IMR-90 (cell line): ENCODE measurements around the gene HNMT. TPM values are rescaled to one million over a fixed set of nuclear protein-coding genes. Genes with fewer than 3 reads are reported as not detected.

ENCODE experiments used
- ATAC-seq: fragments of 200-7000 bp; cut with Tn5 transposase; 2 replicates; pipeline ENCODE4 v1.9.1; 2020; ENCODE audit warnings: low read depth, mild to moderate bottlenecking, moderate library complexity
- BruUV-seq: library from RNA; stranded (reverse); fragments of 400-500 nt; replicated peaks from 2 replicates; lab custom pipeline; 2021; lab: Mats Ljungman, UMichigan
- CTCF ChIA-PET: fragments of 300-600 bp; formaldehyde crosslinking; extraction: SDS; loops from one replicate; lab custom pipeline; 2021; ENCODE audit warnings: antibody characterized with exemption; lab: Yijun Ruan, JAX
- POLR2A ChIA-PET: fragments of 300-600 bp; sonication (Branson Sonifier 250); formaldehyde crosslinking; loops from one replicate; lab custom pipeline; 2022; ENCODE audit warnings: antibody characterized with exemption; ENCODE audit not compliant: unreplicated experiment; lab: Charles Lee
- DNase-seq: peaks from one replicate; pipeline ENCODE4 v3.0.0; 2013
- H2AFZ ChIP-seq: replicated peaks from 2 replicates; pipeline ENCODE3; 2013; ENCODE audit warnings: low read length, mild to moderate bottlenecking; ENCODE audit not compliant: poor library complexity
- H2AK5ac ChIP-seq: 2 replicates; pipeline ENCODE4 v1.6.1; 2013; ENCODE audit warnings: low read depth, low read length, inconsistent platforms
- H2AK9ac ChIP-seq: replicated peaks from 2 replicates; pipeline ENCODE3; 2013; ENCODE audit warnings: mild to moderate bottlenecking, low read depth, low read length, moderate library complexity; ENCODE audit not compliant: poor library complexity
- H2BK120ac ChIP-seq: 2 replicates; pipeline ENCODE4 v1.6.1; 2013; ENCODE audit warnings: low read depth, low read length, inconsistent platforms
- H2BK15ac ChIP-seq: 3 replicates; pipeline ENCODE4 v1.6.1; 2013; ENCODE audit warnings: low read depth, low read length, inconsistent platforms
- H2BK20ac ChIP-seq: 2 replicates; pipeline ENCODE4 v1.6.1; 2013; ENCODE audit warnings: low read depth, mild to moderate bottlenecking, inconsistent platforms, low read length, moderate library complexity
- H2BK5ac ChIP-seq: 2 replicates; pipeline ENCODE4 v1.6.1; 2013; ENCODE audit warnings: mild to moderate bottlenecking, low read depth, low read length, inconsistent platforms; ENCODE audit not compliant: poor library complexity, severe bottlenecking
- H3K14ac ChIP-seq: replicated peaks from 2 replicates; pipeline ENCODE4 v1.6.1; 2013; ENCODE audit warnings: low read depth, low read length, inconsistent platforms
- H3K18ac ChIP-seq: 2 replicates; pipeline ENCODE4 v1.6.1; 2013; ENCODE audit warnings: low read depth, low read length, control low read depth
- H3K23ac ChIP-seq: 2 replicates; pipeline ENCODE4 v1.6.1; 2013; ENCODE audit warnings: low read depth, low read length, inconsistent platforms
- H3K27ac ChIP-seq: 2 replicates; pipeline ENCODE4 v1.5.1; 2013; ENCODE audit warnings: mild to moderate bottlenecking, control low read depth, low read length; ENCODE audit not compliant: insufficient read depth
- H3K27me3 ChIP-seq: 2 replicates; pipeline ENCODE4 v1.6.1; 2013; ENCODE audit warnings: low read length; ENCODE audit not compliant: control insufficient read depth, insufficient read depth
- H3K36me3 ChIP-seq: 2 replicates; pipeline ENCODE4 v1.6.1; 2013; ENCODE audit warnings: low read length, mixed read lengths; ENCODE audit not compliant: control insufficient read depth, insufficient read depth
- H3K4ac ChIP-seq: 2 replicates; pipeline ENCODE4 v1.6.1; 2013; ENCODE audit warnings: low read depth, low read length, inconsistent platforms
- H3K4me1 ChIP-seq: 2 replicates; pipeline ENCODE4 v1.6.1; 2013; ENCODE audit warnings: low read length, mixed read lengths; ENCODE audit not compliant: control insufficient read depth, insufficient read depth
- H3K4me2 ChIP-seq: 2 replicates; pipeline ENCODE4 v1.6.1; 2013; ENCODE audit warnings: low read depth, mild to moderate bottlenecking, control low read depth, low read length, moderate library complexity
- H3K4me3 ChIP-seq: 2 replicates; pipeline ENCODE4 v1.5.1; 2013; ENCODE audit warnings: low read depth, mild to moderate bottlenecking, control low read depth, low read length, moderate library complexity; ENCODE audit not compliant: insufficient read depth
- H3K56ac ChIP-seq: 2 replicates; pipeline ENCODE4 v1.6.1; 2013; ENCODE audit warnings: low read length, inconsistent platforms; ENCODE audit not compliant: insufficient read depth; ENCODE audit errors: extremely low read depth
- H3K79me1 ChIP-seq, 2 experiments: 2 replicates each; pipeline ENCODE4 v1.6.1; 2013; ENCODE audit warnings: low read length in 2 of 2, inconsistent platforms in 1 of 2, low read depth in 1 of 2
- H3K9ac ChIP-seq: 2 replicates; pipeline ENCODE4 v1.6.1; 2013; ENCODE audit warnings: low read depth, low read length, control low read depth
- H3K9me1 ChIP-seq: 2 replicates; pipeline ENCODE4 v1.6.1; 2013; ENCODE audit warnings: low read length, inconsistent platforms; ENCODE audit not compliant: insufficient read depth
- H3K9me3 ChIP-seq: 2 replicates; pipeline ENCODE4 v1.6.1; 2013; ENCODE audit warnings: low read length; ENCODE audit not compliant: control insufficient read depth, insufficient read depth
- H4K20me1 ChIP-seq: 2 replicates; pipeline ENCODE4 v1.6.1; 2013; ENCODE audit warnings: low read length, inconsistent platforms; ENCODE audit not compliant: insufficient read depth
- H4K5ac ChIP-seq: 2 replicates; pipeline ENCODE4 v1.6.1; 2013; ENCODE audit warnings: mild to moderate bottlenecking, low read depth, low read length, control low read depth
- H4K8ac ChIP-seq, 2 experiments: 2 replicates each; pipeline ENCODE4 v1.6.1; 2013; ENCODE audit warnings: low read depth in 2 of 2, low read length in 2 of 2, control low read depth in 1 of 2, inconsistent platforms in 1 of 2
- H4K91ac ChIP-seq: 2 replicates; pipeline ENCODE4 v1.6.1; 2013; ENCODE audit warnings: low read depth, low read length, inconsistent platforms; ENCODE audit not compliant: insufficient read depth
- CEBPB ChIP-seq: IDR thresholded peaks from 2 replicates; pipeline ENCODE4 v1.6.1; 2012; ENCODE audit warnings: low read depth, low read length, improper control_type of control experiment
- CHD1 ChIP-seq: IDR thresholded peaks from 2 replicates; pipeline ENCODE4 v1.6.1; 2012; ENCODE audit warnings: low read depth, low read length, improper control_type of control experiment
- CTCF ChIP-seq: conservative IDR thresholded peaks from 2 replicates; pipeline ENCODE4 v1.5.1; 2012; ENCODE audit warnings: mild to moderate bottlenecking, low read depth, low read length, improper control_type of control experiment
- ELK1 ChIP-seq: fragments of 150-350 bp; IDR thresholded peaks from 2 replicates; pipeline ENCODE4 v1.6.1; 2016; ENCODE audit warnings: low read depth, mild to moderate bottlenecking, low read length, moderate library complexity, borderline replicate concordance
- FOS ChIP-seq: fragments of 150-350 bp; IDR thresholded peaks from 2 replicates; pipeline ENCODE4 v1.6.1; 2016; ENCODE audit warnings: low read depth, low read length
- MAFK ChIP-seq: IDR thresholded peaks from 2 replicates; pipeline ENCODE4 v1.6.1; 2012; ENCODE audit warnings: low read depth, low read length, improper control_type of control experiment
- MAZ ChIP-seq: IDR thresholded peaks from 2 replicates; pipeline ENCODE4 v1.6.1; 2012; ENCODE audit warnings: low read depth, mild to moderate bottlenecking, low read length, improper control_type of control experiment, moderate library complexity, borderline replicate concordance
- MXI1 ChIP-seq: IDR thresholded peaks from 2 replicates; pipeline ENCODE4 v1.6.1; 2012; ENCODE audit warnings: low read depth, mild to moderate bottlenecking, low read length, moderate library complexity, borderline replicate concordance
- NFE2L2 ChIP-seq: fragments of 150-350 bp; IDR thresholded peaks from 2 replicates; pipeline ENCODE4 v1.6.1; 2016; ENCODE audit warnings: low read depth, mild to moderate bottlenecking, low read length
- POLR2A ChIP-seq: IDR thresholded peaks from 2 replicates; pipeline ENCODE4 v1.6.1; 2012; ENCODE audit warnings: mild to moderate bottlenecking, low read depth, low read length
- RAD21 ChIP-seq: IDR thresholded peaks from 2 replicates; pipeline ENCODE4 v1.6.1; 2012; ENCODE audit warnings: low read length, improper control_type of control experiment
- RCOR1 ChIP-seq: IDR thresholded peaks from 2 replicates; pipeline ENCODE4 v1.6.1; 2012; ENCODE audit warnings: mild to moderate bottlenecking, low read length, improper control_type of control experiment; ENCODE audit not compliant: insufficient replicate concordance
- RFX5 ChIP-seq: IDR thresholded peaks from 2 replicates; pipeline ENCODE4 v1.8.0; 2012; ENCODE audit warnings: low read depth, mild to moderate bottlenecking, low read length, moderate library complexity
- SMC3 ChIP-seq: fragments of 150-350 bp; IDR thresholded peaks from 2 replicates; pipeline ENCODE4 v1.6.1; 2016; ENCODE audit warnings: low read depth, mild to moderate bottlenecking, antibody characterized with exemption, low read length, moderate library complexity
- USF2 ChIP-seq: fragments of 150-350 bp; IDR thresholded peaks from 2 replicates; pipeline ENCODE4 v1.6.1; 2017; ENCODE audit warnings: mild to moderate bottlenecking, antibody characterized with exemption, low read length, low read depth
- WGBS, 2 experiments: methylation state at CpG; one replicate each; pipeline versions ENCODE4 v1.1.5 to v1.1.7; 2013; ENCODE audit warnings: missing lambda C conversion rate in 2 of 2; ENCODE audit not compliant: insufficient read length in 1 of 2; ENCODE audit errors: extremely low coverage in 2 of 2; 5-methylcytosine and 5-hydroxymethylcytosine counted together
- dilution Hi-C: fragments of 300-500 bp; cut with HindIII; formaldehyde crosslinking; loops from one replicate; pipeline ENCODE4 v1.14.3; 2018; ENCODE audit warnings: low sequenced_read_pairs; ENCODE audit not compliant: unreplicated experiment
- in situ Hi-C: fragments of 300-500 bp; cut with MboI; formaldehyde crosslinking; loops from 3 replicates; pipeline ENCODE4 v1.14.3; 2019; ENCODE audit warnings: low sequenced_read_pairs, inconsistent platforms, mixed read lengths
- intact Hi-C: fragments of 100-400 bp; cut with micrococcal nuclease; formaldehyde crosslinking; loops from 2 replicates; pipeline ENCODE4 v1.10.0; 2022
- polyA plus RNA-seq, 3 experiments: library from polyadenylated mRNA; depleted of rRNA; stranded (reverse); fragments of >200 nt; gene quantifications; 2 replicates each; pipeline ENCODE4 v1.2.3, GENCODE V29; 2012; ENCODE audit warnings: low replicate concordance in 1 of 3
- total RNA-seq: library from RNA; depleted of rRNA; stranded (reverse); fragments of >200 nt; gene quantifications from 2 replicates; pipeline ENCODE4 v1.2.3, GENCODE V29; 2012

Gene HNMT
- total and polyA plus RNA-seq, 2 of the 4 experiments (the other 2 are of a cell fraction): 6.4 to 14.2 TPM

GRCh38 chr2:137942833-137943677, 21.2 kb upstream of the HNMT start:
- no peaks in the 10 kb centered on the region for H3K9me3 ChIP-seq
- ChIA-PET POLR2A (no interaction called here), CTCF (no interaction called here)
- ATAC-seq: no peak
- no peak overlapping the region for H3K56ac ChIP-seq
- no peak overlapping the region for H2BK5ac ChIP-seq
- DNase-seq: no peak
- BruUV-seq: no TSS peak
- no peak overlapping the region for H3K18ac ChIP-seq
- no peak overlapping the region for H3K4me3 ChIP-seq
- no peaks in the 10 kb centered on the region; the same call in 1 of the 2 replicates for H3K27me3 ChIP-seq
- no peak overlapping the region for H4K5ac ChIP-seq
- H2BK15ac ChIP-seq: no peak overlapping the region
- no peak overlapping the region for H4K8ac ChIP-seq
- peaks cover 2% of the 10 kb centered on the region; the same call in 1 of the 2 replicates for H3K4me1 ChIP-seq
- H3K14ac ChIP-seq: no peak overlapping the region
- intact Hi-C loops: no loop called here
- H2AK5ac ChIP-seq: no peak overlapping the region
- no peak overlapping the region for H3K23ac ChIP-seq
- H2AFZ ChIP-seq: no peak overlapping the region
- H3K4me2 ChIP-seq: no peak overlapping the region
- no peak overlapping the region for H2BK20ac ChIP-seq
- no peaks in the 10 kb centered on the region for H3K79me1 ChIP-seq
- H4K91ac ChIP-seq: no peak overlapping the region
- no peak overlapping the region for H3K4ac ChIP-seq
- H3K9ac ChIP-seq: no peak overlapping the region
- in situ Hi-C loops: loop anchor here (10.0 kb wide), 1 partner anchor 152 kb away; no protein-coding TSS in a partner anchor
- dilution Hi-C loops: no loop called here
- WGBS, 2 experiments: 33% methylated on average over 1 of the region's 6 CpGs; no CpG with 5 or more reads in 1 of the 2 experiments
- H4K20me1 ChIP-seq: no peaks in the 10 kb centered on the region
- H3K27ac ChIP-seq: no peak overlapping the region
- no peaks in the 10 kb centered on the region for H3K9me1 ChIP-seq
- no peak overlapping the region for H2AK9ac ChIP-seq
- H2BK120ac ChIP-seq: no peak overlapping the region
- no peak for TF ChIP-seq NFE2L2
- no peak for TF ChIP-seq ELK1
- no peak for TF ChIP-seq RFX5
- TF ChIP-seq POLR2A: no peak
- TF ChIP-seq FOS: no peak
- no peak for TF ChIP-seq CEBPB
- TF ChIP-seq USF2: no peak
- no peak for TF ChIP-seq RAD21
- no peak for TF ChIP-seq RCOR1
- TF ChIP-seq MAFK: no peak
- no peak for TF ChIP-seq MAZ
- no peak for TF ChIP-seq SMC3
- no peak for TF ChIP-seq CHD1
- TF ChIP-seq CTCF: no peak
- TF ChIP-seq MXI1: no peak
- H3K36me3 ChIP-seq: no peaks in the 10 kb centered on the region
